ENCODE results near the gene SPRY2. TPM values are rescaled to one million over a fixed set of nuclear protein-coding genes. Genes with fewer than 3 reads are reported as not detected.
"Not testable (repeated sequence)": the region's sequence is repeated elsewhere in the genome, so short reads cannot be mapped to it uniquely, and the experiment has no call there.

SPRY2 gene
- total RNA-seq, 2 experiments from 2014 or later = 0.26 to 0.44 TPM

- intact Hi-C loops (cut with micrococcal nuclease) = loop anchor here (10.0 kb wide), 1 partner anchor 1741 kb away; the partner anchor contains the start of gene POU4F1
- DNase-seq = no peak
- Mint-ChIP-seq H3K36me3 (ENCODE audit: low read depth) (no peaks in the 10 kb centered on the region), H3K9me3 (no peaks in the 10 kb centered on the region), H3K27ac (no peak overlapping the region), H3K4me1 (ENCODE audit: low read depth) (peaks cover 5% of the 10 kb centered on the region), H3K4me3 (no peak overlapping the region), H3K27me3 (ENCODE audit: low read depth) (peaks cover 46% of the 10 kb centered on the region)
- CTCF ChIA-PET = interaction anchor here (0.6 kb wide), 1 partner anchor 330 kb away, joined by 3 read pairs; no protein-coding TSS in a partner anchor
Observed at GRCh38 chr13:80345771-80346510, 5.0 kb upstream of the SPRY2 start.

GRCh38 chr13:80344032-80344431 is 3.1 kb upstream of the SPRY2 start:
- H3K27ac Mint-ChIP-seq; DNase-seq; H3K9me3 Mint-ChIP-seq; H3K4me1 Mint-ChIP-seq (ENCODE audit: low read depth); H3K4me3 Mint-ChIP-seq; H3K36me3 Mint-ChIP-seq (ENCODE audit: low read depth): not testable (repeated sequence)
- peaks cover 50% of the 10 kb centered on the region for H3K27me3 Mint-ChIP-seq (ENCODE audit: low read depth)
- CTCF ChIA-PET = interaction anchor here (1.3 to 1.6 kb wide), 2 partner anchors 12 to 16 kb away, joined by 4 to 10 read pairs; no protein-coding TSS in a partner anchor
- intact Hi-C loops (cut with micrococcal nuclease) = loop anchor here (5.0 to 10.0 kb wide), 4 partner anchors 58 to 1739 kb away; partner anchors contain the start of gene POU4F1

GRCh38 chr13:80342471-80343371 is 1.8 kb upstream of the SPRY2 start:
- no peak overlapping the region for H3K27ac Mint-ChIP-seq
- peak; percentile 64 for DNase-seq
- peaks cover 48% of the 10 kb centered on the region for H3K27me3 Mint-ChIP-seq (ENCODE audit: low read depth)
- H3K4me3 Mint-ChIP-seq = peak overlapping the region; percentile 57
- intact Hi-C loops (cut with micrococcal nuclease) = loop anchor here (1.0 to 10.0 kb wide), 5 partner anchors 22 to 1738 kb away; partner anchors contain the start of gene POU4F1
- no peaks in the 10 kb centered on the region for H3K36me3 Mint-ChIP-seq (ENCODE audit: low read depth)
- CTCF ChIA-PET = interaction anchor here (0.6 to 2.8 kb wide), 11 partner anchors 8 to 801 kb away, joined by 3 to 13 read pairs (median 3); no protein-coding TSS in a partner anchor
- no peaks in the 10 kb centered on the region for H3K9me3 Mint-ChIP-seq
- peaks cover 8% of the 10 kb centered on the region for H3K4me1 Mint-ChIP-seq (ENCODE audit: low read depth)

GRCh38 chr13:80341756-80342370 is 937 bp upstream of the SPRY2 start:
- Mint-ChIP-seq H3K9me3 (no peaks in the 10 kb centered on the region), H3K27ac (no peak overlapping the region), H3K27me3 (ENCODE audit: low read depth) (peaks cover 52% of the 10 kb centered on the region), H3K36me3 (ENCODE audit: low read depth) (no peaks in the 10 kb centered on the region), H3K4me3 (peak overlapping the region; percentile 57), H3K4me1 (ENCODE audit: low read depth) (peaks cover 8% of the 10 kb centered on the region)
- intact Hi-C loops (cut with micrococcal nuclease) = loop anchor here (1.0 to 10.0 kb wide), 5 partner anchors 22 to 1737 kb away; partner anchors contain the start of gene POU4F1
- CTCF ChIA-PET = interaction anchor here (0.5 to 2.8 kb wide), 6 partner anchors 7 to 1678 kb away, joined by 3 to 13 read pairs (median 4); no protein-coding TSS in a partner anchor
- no peak for DNase-seq

GRCh38 chr13:80340651-80341100 is 250 bp downstream of the SPRY2 start:
- Mint-ChIP-seq H3K9me3 (no peaks in the 10 kb centered on the region), H3K36me3 (ENCODE audit: low read depth) (no peaks in the 10 kb centered on the region), H3K27me3 (ENCODE audit: low read depth) (peaks cover 46% of the 10 kb centered on the region), H3K27ac (no peak overlapping the region), H3K4me3 (no peak overlapping the region), H3K4me1 (ENCODE audit: low read depth) (peaks cover 8% of the 10 kb centered on the region)
- intact Hi-C loops (cut with micrococcal nuclease) = loop anchor here (5.0 to 10.0 kb wide), 4 partner anchors 62 to 1736 kb away; partner anchors contain the start of gene POU4F1
- CTCF ChIA-PET = no interaction called here
- no peak for DNase-seq

- no peak for DNase-seq
- Mint-ChIP-seq H3K9me3 (no peaks in the 10 kb centered on the region), H3K4me3 (no peak overlapping the region), H3K36me3 (ENCODE audit: low read depth) (no peaks in the 10 kb centered on the region), H3K27me3 (ENCODE audit: low read depth) (peaks cover 41% of the 10 kb centered on the region), H3K27ac (no peak overlapping the region), H3K4me1 (ENCODE audit: low read depth) (peaks cover 8% of the 10 kb centered on the region)
- intact Hi-C loops (cut with micrococcal nuclease) = loop anchor here (5.0 to 10.0 kb wide), 4 partner anchors 62 to 1735 kb away; partner anchors contain the start of gene POU4F1
- CTCF ChIA-PET = interaction anchor here (0.7 to 0.9 kb wide), 3 partner anchors 97 to 853 kb away, joined by 3 to 6 read pairs (median 4); no protein-coding TSS in a partner anchor
Observed at GRCh38 chr13:80339912-80340650, 845 bp downstream of the SPRY2 start.

GRCh38 chr13:80339563-80339911 is 1.4 kb downstream of the SPRY2 start:
- intact Hi-C loops (cut with micrococcal nuclease) = no loop called here
- no peak for DNase-seq
- H3K36me3 Mint-ChIP-seq (ENCODE audit: low read depth) = no peaks in the 10 kb centered on the region
- CTCF ChIA-PET = interaction anchor here (0.7 to 0.9 kb wide), 3 partner anchors 98 to 852 kb away, joined by 3 to 6 read pairs (median 4); no protein-coding TSS in a partner anchor
- peaks cover 39% of the 10 kb centered on the region for H3K27me3 Mint-ChIP-seq (ENCODE audit: low read depth)
- no peak overlapping the region for H3K27ac Mint-ChIP-seq
- no peak overlapping the region for H3K4me3 Mint-ChIP-seq
- H3K9me3 Mint-ChIP-seq = no peaks in the 10 kb centered on the region
- peaks cover 8% of the 10 kb centered on the region for H3K4me1 Mint-ChIP-seq (ENCODE audit: low read depth)

GRCh38 chr13:80338781-80339562 is 2.0 kb downstream of the SPRY2 start:
- Mint-ChIP-seq H3K4me3 (no peak overlapping the region), H3K36me3 (ENCODE audit: low read depth) (no peaks in the 10 kb centered on the region)
- intact Hi-C loops (cut with micrococcal nuclease) = no loop called here

GRCh38 chr13:80337288-80338081 is 3.4 kb downstream of the SPRY2 start:
- Mint-ChIP-seq H3K27ac (no peak overlapping the region), H3K27me3 (ENCODE audit: low read depth) (peaks cover 26% of the 10 kb centered on the region), H3K4me1 (ENCODE audit: low read depth) (peaks cover 6% of the 10 kb centered on the region), H3K4me3 (no peak overlapping the region), H3K9me3 (no peaks in the 10 kb centered on the region), H3K36me3 (ENCODE audit: low read depth) (no peaks in the 10 kb centered on the region)
- CTCF ChIA-PET = no interaction called here
- intact Hi-C loops (cut with micrococcal nuclease) = no loop called here
- DNase-seq = no peak

More at GRCh38 chr13:80338781-80339562, 2.0 kb downstream of the SPRY2 start:
- peaks cover 8% of the 10 kb centered on the region for H3K4me1 Mint-ChIP-seq (ENCODE audit: low read depth)
- H3K27ac Mint-ChIP-seq = no peak overlapping the region
- CTCF ChIA-PET = interaction anchor here (0.7 to 0.9 kb wide), 3 partner anchors 98 to 851 kb away, joined by 3 to 6 read pairs (median 4); no protein-coding TSS in a partner anchor
- peaks cover 36% of the 10 kb centered on the region for H3K27me3 Mint-ChIP-seq (ENCODE audit: low read depth)
- no peaks in the 10 kb centered on the region for H3K9me3 Mint-ChIP-seq
- DNase-seq = no peak

GRCh38 chr13:80336776-80337287 is 4.1 kb downstream of the SPRY2 start:
- H3K4me3 Mint-ChIP-seq = no peak overlapping the region
- no peaks in the 10 kb centered on the region for H3K9me3 Mint-ChIP-seq
- intact Hi-C loops (cut with micrococcal nuclease) = no loop called here
- no peak for DNase-seq
- CTCF ChIA-PET = no interaction called here
- H3K4me1 Mint-ChIP-seq (ENCODE audit: low read depth) = peaks cover 4% of the 10 kb centered on the region
- no peaks in the 10 kb centered on the region for H3K36me3 Mint-ChIP-seq (ENCODE audit: low read depth)
- H3K27me3 Mint-ChIP-seq (ENCODE audit: low read depth) = peaks cover 22% of the 10 kb centered on the region
- no peak overlapping the region for H3K27ac Mint-ChIP-seq

Data from activated naive CD4-positive, alpha-beta T cell treated with anti-CD3 and anti-CD28 coated beads for 36 hours (primary cell).